Gastrocnemius medialis (tissue), 4 donors: ENCODE results near the gene ACVR1. TPM values are rescaled to one million over a fixed set of nuclear protein-coding genes. Genes with fewer than 3 reads are reported as not detected.
A peak's percentile ranks its signal among the peaks of the same experiment; 100 is the strongest.

ENCODE experiments used
- ATAC-seq, 2 donors: fragments of 150-250 bp; one replicate each; pipeline ENCODE4 v1.9.1; 2016
- DNase-seq, 2 donors: peaks; one replicate each; pipeline ENCODE4 v3.0.0-alpha.2; 2019
- H3K27ac ChIP-seq, 4 donors: fragments of 200-600 bp; sonication (generic); 1 replicate in 1 of 4; 2 replicates in 3 of 4; pipeline ENCODE4 v1.5.1; 2016 to 2018; ENCODE audit warnings: mild to moderate bottlenecking in 2 of 4, moderate library complexity in 1 of 4
- H3K27me3 ChIP-seq, 3 donors: fragments of 200-600 bp; sonication (generic) in 2 of 3; 1 replicate in 1 of 3; 2 replicates in 2 of 3; pipeline versions ENCODE4 v1.5.1 to v1.6.0; 2016 to 2019; ENCODE audit warnings: mild to moderate bottlenecking in 1 of 3, moderate library complexity in 1 of 3
- H3K36me3 ChIP-seq, 2 donors: fragments of 200-600 bp; sonication (generic) in 1 of 2; one replicate each; pipeline ENCODE4 v1.5.1; 2017 to 2018
- H3K4me1 ChIP-seq, 2 donors: fragments of 200-600 bp; sonication (generic) in 1 of 2; one replicate each; pipeline ENCODE4 v1.5.1; 2016 to 2017; ENCODE audit warnings: mild to moderate bottlenecking in 2 of 2
- H3K4me3 ChIP-seq, 4 donors: fragments of 200-600 bp; sonication (generic) in 3 of 4; 1 replicate in 1 of 4; 2 replicates in 3 of 4; pipeline ENCODE4 v1.5.1; 2016 to 2019; ENCODE audit warnings: mild to moderate bottlenecking in 2 of 4
- H3K9me3 ChIP-seq, 3 donors: fragments of 200-600 bp; sonication (generic) in 2 of 3; 1 replicate in 1 of 3; 2 replicates in 2 of 3; pipeline ENCODE4 v1.5.1; 2016 to 2019
- POLR2A ChIP-seq, 2 donors: fragments of 450-650 bp; IDR thresholded peaks; one replicate each; pipeline ENCODE4 v1.6.1; 2017; ENCODE audit warnings: antibody characterized with exemption in 2 of 2, mild to moderate bottlenecking in 2 of 2, moderate library complexity in 2 of 2
- in situ Hi-C, 4 donors: fragments of 200-750 bp; cut with MboI; loops; one replicate each; pipeline versions ENCODE4 v1.15.0 to v1.8.0; 2017; ENCODE audit warnings: low sequenced_read_pairs in 4 of 4
- intact Hi-C: fragments of 100-400 bp; cut with DNase I; formaldehyde crosslinking; loops from one replicate; pipeline ENCODE4 v1.15.1; 2023; ENCODE audit warnings: low total_unique reads
- total RNA-seq, 4 donors: library from RNA; depleted of rRNA; stranded (reverse); fragments of >200 nt; gene quantifications; one replicate each; pipeline versions ENCODE4 v1.1.0 to v1.2.3, GENCODE V29; 2016
- TF ChIP-seq, protein P1 (sequence below), 5 experiments: fragments of 450-650 bp in 3 of 5; fragments of 200-600 bp in 2 of 5; sonication (generic) in 2 of 5; IDR thresholded peaks in 4 of 5; conservative IDR thresholded peaks in 1 of 5; 1 replicate in 4 of 5; 2 replicates in 1 of 5; pipeline ENCODE4 v1.5.1; 2016 to 2019; ENCODE audit warnings: antibody characterized with exemption in 5 of 5, mild to moderate bottlenecking in 3 of 5, moderate library complexity in 3 of 5

ACVR1 gene
- total RNA-seq, 4 donors from 2014 or later = 10.8 to 18.4 (median 12.2) TPM

DNA sequence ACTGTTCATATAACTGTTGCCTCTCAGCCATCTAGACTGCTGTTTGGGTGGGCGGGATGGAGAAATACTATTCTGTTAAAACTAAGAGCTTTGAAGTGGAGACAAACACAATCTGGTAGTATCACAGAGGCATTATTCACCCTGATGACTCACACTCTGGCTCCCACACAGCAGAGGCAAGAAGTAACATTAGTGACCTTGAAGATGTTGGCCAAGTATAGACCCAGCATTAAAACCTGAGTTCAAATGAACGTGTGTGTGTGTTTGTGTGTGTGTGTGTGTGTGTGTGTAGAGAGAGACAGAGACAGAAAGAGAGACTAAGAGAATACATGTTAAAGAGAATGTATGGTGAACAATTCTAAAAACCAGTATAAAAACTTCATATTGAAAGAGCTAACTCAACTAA is 22.5 kb upstream of the ACVR1 start:
- Histone ChIP-seq H3K4me1 (peaks cover 5 to 12% of the 10 kb centered on the region in 2 donors), H3K9me3 (no peaks in the 10 kb centered on the region), H3K27me3 (no peaks in the 10 kb centered on the region), H3K36me3 (no peaks in the 10 kb centered on the region), H3K4me3 (no peak overlapping the region), H3K27ac (no peak overlapping the region)
- intact Hi-C loops = no loop called here
- ATAC-seq = peak in 1 of 2 donors; percentile 42
- peak in 1 of 2 donors; percentile 19 for DNase-seq
- in situ Hi-C loops = no loop called here
- TF ChIP-seq POLR2A (IDR thresholded peaks at IDR 0.05) = no peak
- TF ChIP-seq, protein P1, sequence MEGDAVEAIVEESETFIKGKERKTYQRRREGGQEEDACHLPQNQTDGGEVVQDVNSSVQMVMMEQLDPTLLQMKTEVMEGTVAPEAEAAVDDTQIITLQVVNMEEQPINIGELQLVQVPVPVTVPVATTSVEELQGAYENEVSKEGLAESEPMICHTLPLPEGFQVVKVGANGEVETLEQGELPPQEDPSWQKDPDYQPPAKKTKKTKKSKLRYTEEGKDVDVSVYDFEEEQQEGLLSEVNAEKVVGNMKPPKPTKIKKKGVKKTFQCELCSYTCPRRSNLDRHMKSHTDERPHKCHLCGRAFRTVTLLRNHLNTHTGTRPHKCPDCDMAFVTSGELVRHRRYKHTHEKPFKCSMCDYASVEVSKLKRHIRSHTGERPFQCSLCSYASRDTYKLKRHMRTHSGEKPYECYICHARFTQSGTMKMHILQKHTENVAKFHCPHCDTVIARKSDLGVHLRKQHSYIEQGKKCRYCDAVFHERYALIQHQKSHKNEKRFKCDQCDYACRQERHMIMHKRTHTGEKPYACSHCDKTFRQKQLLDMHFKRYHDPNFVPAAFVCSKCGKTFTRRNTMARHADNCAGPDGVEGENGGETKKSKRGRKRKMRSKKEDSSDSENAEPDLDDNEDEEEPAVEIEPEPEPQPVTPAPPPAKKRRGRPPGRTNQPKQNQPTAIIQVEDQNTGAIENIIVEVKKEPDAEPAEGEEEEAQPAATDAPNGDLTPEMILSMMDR (IDR thresholded peaks at IDR 0.05 in 4 of 5, conservative IDR thresholded peaks at IDR 0.05 in 1 of 5) = no peak

DNA sequence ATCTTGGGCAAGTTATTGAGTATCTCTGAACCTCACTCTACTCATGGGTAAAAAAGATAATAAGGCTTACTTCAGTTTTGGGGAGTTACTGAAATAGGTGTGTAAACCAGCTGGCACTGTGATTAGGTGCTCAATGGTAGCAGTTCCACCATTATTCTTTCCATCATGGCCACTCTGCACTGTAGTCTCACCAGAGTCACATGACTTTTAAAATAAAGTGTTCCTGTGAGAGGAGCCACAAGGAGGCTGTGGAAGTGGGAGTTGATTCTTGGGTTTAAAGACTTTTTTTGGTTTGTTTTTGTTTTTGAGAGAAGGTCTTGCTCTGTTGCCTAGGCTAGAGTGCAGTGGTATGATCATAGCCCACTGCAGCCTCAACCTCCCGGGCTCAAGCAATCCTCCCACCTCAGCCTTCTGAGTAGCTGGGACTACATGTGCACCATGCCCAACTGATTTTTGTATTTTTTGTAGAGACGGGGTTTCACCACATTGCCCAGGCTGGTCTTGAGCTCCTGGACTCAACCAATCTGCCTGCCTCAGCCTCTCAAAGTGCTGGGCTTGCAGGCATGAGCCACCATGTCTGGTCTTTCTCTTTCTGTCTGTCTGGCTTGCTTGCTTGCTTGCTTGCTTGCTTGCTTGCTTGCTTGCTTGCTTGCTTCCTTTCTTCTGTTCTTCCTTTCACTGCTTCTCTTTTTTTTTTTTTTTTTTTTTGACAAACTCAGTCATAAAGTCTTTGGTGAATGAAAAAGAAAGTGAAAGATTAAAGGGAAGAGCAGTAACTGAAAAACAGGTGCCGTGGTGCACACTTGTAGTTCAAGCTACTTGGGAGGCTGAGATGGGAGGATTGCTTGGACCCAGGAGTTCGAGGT is 21.2 kb upstream of the ACVR1 start:
- no peaks in the 10 kb centered on the region for H3K36me3 ChIP-seq
- H3K4me3 ChIP-seq = no peak overlapping the region
- H3K27me3 ChIP-seq = no peaks in the 10 kb centered on the region
- ATAC-seq (no peak), DNase-seq (no peak)
- intact Hi-C loops = no loop called here
- H3K9me3 ChIP-seq = no peaks in the 10 kb centered on the region
- no peak overlapping the region for H3K27ac ChIP-seq
- in situ Hi-C loops = no loop called here
- peaks cover 5 to 12% of the 10 kb centered on the region in 2 donors for H3K4me1 ChIP-seq
- TF ChIP-seq, protein P1 (IDR thresholded peaks at IDR 0.05 in 4 of 5, conservative IDR thresholded peaks at IDR 0.05 in 1 of 5) = no peak
- no peak for TF ChIP-seq POLR2A (IDR thresholded peaks at IDR 0.05)

DNA sequence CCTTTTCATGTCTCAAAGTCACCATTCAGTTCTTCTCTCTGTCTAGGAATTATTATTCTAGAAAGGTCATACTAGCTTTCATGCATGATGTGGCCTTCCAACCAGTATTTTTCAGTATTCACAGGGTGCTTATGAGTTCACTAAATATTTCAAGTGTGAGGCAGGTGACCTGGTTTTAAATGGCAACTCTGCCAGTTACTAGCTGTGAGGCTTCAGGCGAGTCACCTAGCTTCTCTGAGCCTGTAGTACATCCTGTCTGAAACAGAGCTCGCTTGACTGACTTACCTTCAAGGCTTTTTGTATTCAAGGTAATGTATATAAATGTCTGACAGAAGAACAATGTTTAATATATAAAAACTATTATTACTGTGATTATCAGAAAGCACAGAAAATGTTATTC is 19.4 kb upstream of the ACVR1 start:
- Histone ChIP-seq H3K4me3 (peak overlapping the region in 3 of 4 donors; percentile 30 to 35 (median 33)), H3K4me1 (peaks cover 5 to 12% of the 10 kb centered on the region in 2 donors), H3K27me3 (no peaks in the 10 kb centered on the region), H3K27ac (peak overlapping the region in 2 of 4 donors; percentile 41 to 56), H3K36me3 (no peaks in the 10 kb centered on the region), H3K9me3 (no peaks in the 10 kb centered on the region)
- in situ Hi-C loops (no loop called here), intact Hi-C loops (no loop called here)
- no peak for TF ChIP-seq POLR2A (IDR thresholded peaks at IDR 0.05)
- TF ChIP-seq, protein P1 (IDR thresholded peaks at IDR 0.05 in 4 of 5, conservative IDR thresholded peaks at IDR 0.05 in 1 of 5) = no peak
- no peak for DNase-seq
- ATAC-seq = peak in 1 of 2 donors; percentile 37

DNA sequence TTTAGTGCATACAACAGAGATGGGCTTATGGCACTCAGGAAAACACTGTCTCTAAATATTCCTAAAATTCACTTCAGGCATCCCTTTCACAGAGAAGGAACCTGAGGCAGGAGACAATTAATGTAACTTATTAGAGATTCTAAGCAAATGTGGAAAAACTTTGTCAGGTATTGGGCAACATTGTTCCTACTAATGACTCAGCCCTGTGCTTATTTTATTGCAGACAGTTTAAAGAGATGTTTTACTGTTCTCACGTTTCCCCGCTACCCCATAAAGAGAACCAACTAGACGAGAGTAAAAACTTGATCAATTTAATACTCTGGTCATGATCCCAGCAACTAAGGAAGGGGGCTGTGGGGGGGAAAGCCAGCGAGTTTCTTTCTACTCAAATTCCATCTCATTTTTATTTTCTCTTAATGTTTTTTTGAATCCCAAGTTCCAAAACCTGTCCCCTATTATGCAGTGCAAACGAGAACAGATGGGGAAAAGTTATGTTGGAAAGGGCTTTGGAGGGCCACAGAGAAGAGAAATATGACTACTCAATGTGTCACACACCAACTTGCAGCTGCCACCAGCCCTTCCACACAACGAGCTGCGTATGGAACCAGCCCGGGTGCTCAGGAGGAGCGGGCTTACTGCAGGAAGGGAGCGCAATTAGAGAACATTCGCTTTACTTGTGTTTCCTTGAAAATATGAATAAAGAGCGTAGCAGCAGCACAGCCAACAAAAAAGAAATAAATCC is 18.7 kb upstream of the ACVR1 start:
- TF ChIP-seq, protein P1 (IDR thresholded peaks at IDR 0.05 in 4 of 5, conservative IDR thresholded peaks at IDR 0.05 in 1 of 5) = no peak
- no peak for TF ChIP-seq POLR2A (IDR thresholded peaks at IDR 0.05)
- Histone ChIP-seq H3K36me3 (no peaks in the 10 kb centered on the region), H3K4me3 (peak overlapping the region in 3 of 4 donors; percentile 30 to 35 (median 33)), H3K4me1 (peaks cover 5 to 12% of the 10 kb centered on the region in 2 donors), H3K9me3 (no peaks in the 10 kb centered on the region), H3K27ac (peak overlapping the region in 3 of 4 donors; percentile 32 to 56 (median 41)), H3K27me3 (no peaks in the 10 kb centered on the region)
- in situ Hi-C loops (no loop called here), intact Hi-C loops (no loop called here)
- ATAC-seq (peak; percentile 78 to 80), DNase-seq (peak in 1 of 2 donors; percentile 19)
